ENCODE data around the gene DDX28.

DNA sequence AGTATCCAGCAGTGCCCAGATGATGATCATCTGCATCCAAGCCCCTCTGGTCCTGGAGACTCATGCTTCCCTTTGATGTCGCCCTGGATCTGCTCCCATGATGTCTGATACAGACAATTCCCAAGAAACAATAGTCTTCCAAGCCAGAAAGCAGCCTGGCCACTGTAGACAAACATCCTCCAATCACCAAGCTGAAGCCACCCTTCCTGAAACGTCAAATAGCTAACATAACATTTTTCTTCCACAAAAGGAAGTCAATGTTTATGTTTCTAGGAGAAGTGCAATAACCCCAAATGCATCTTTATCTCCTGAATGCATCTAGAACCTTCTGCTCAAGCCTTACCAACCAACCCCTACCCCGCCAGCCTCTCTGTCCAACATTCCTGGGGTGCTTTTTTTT lies 22.6 kb downstream of the DDX28 start:
- no peak for TF ChIP-seq EZH2 (IDR thresholded peaks at IDR 0.05; ENCODE audit: insufficient read depth, low read length)
- TF ChIP-seq, protein P1, sequence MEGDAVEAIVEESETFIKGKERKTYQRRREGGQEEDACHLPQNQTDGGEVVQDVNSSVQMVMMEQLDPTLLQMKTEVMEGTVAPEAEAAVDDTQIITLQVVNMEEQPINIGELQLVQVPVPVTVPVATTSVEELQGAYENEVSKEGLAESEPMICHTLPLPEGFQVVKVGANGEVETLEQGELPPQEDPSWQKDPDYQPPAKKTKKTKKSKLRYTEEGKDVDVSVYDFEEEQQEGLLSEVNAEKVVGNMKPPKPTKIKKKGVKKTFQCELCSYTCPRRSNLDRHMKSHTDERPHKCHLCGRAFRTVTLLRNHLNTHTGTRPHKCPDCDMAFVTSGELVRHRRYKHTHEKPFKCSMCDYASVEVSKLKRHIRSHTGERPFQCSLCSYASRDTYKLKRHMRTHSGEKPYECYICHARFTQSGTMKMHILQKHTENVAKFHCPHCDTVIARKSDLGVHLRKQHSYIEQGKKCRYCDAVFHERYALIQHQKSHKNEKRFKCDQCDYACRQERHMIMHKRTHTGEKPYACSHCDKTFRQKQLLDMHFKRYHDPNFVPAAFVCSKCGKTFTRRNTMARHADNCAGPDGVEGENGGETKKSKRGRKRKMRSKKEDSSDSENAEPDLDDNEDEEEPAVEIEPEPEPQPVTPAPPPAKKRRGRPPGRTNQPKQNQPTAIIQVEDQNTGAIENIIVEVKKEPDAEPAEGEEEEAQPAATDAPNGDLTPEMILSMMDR (IDR thresholded peaks at IDR 0.05; ENCODE audit: insufficient read depth, low read depth, low read length), result no peak
